ENCODE data around the gene CD24.
"Not testable (repeated sequence)": the region's sequence is repeated elsewhere in the genome, so short reads cannot be mapped to it uniquely, and the experiment has no call there.

CD24 gene
- total RNA-seq: 0 to 1.4 (median 0.07) reads per million in 9 experiments

DNA sequence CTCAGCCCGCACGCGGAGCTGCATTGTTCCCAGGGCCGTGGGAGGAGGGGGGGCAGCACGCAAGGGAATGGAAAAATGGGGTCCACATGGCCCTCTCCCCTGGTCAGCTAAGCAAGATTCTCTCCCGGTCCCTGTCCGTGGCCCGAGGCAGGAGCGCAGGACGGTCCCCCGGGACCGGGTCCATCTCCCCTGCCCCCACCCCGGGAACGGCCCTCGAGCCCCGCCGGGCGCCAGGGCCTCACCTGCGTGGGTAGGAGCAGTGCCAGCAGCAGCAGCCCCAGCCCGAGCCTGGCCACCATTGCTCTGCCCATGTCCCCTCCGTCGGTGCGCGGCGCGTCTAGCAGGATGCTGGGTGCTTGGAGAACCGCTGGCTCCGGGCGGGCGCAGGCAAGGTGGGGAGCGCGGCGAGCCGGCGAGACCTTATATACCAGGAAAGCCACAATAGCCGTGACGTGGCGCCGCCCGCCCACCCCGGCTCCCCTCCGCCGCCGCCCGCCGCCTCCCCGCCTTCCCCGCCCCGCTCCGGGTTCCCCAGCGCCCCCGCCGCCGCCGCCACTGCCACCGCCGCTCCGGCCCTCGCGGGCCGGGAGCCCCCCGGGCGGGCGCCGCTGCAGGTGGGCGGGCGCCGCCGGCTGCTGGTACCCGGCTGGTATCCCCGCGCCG lies at the start of gene CD24:
CD24 (minus strand) TSS at position 394 of the 663 bp plus-strand sequence; CDS start at position 311, 83 bp downstream.
- Mint-ChIP-seq H3K27me3 (peaks cover 57 to 68% of the 10 kb centered on the region in 2 donors), H3K4me1 (ENCODE audit: low read depth in 2 of 2) (peaks cover 12 to 16% of the 10 kb centered on the region in 2 donors), H3K27ac (no peak within 1 kb of the TSS), H3K9me3 (no peaks in the 10 kb centered on the region), H3K36me3 (ENCODE audit: insufficient read depth) (peaks cover 4% of the 10 kb centered on the region), H3K4me3 (peak within 1 kb of the TSS; percentile 64 to 77)
- DNase-seq (no peak), ATAC-seq (replicated peaks) (peak; percentile 31)

DNA sequence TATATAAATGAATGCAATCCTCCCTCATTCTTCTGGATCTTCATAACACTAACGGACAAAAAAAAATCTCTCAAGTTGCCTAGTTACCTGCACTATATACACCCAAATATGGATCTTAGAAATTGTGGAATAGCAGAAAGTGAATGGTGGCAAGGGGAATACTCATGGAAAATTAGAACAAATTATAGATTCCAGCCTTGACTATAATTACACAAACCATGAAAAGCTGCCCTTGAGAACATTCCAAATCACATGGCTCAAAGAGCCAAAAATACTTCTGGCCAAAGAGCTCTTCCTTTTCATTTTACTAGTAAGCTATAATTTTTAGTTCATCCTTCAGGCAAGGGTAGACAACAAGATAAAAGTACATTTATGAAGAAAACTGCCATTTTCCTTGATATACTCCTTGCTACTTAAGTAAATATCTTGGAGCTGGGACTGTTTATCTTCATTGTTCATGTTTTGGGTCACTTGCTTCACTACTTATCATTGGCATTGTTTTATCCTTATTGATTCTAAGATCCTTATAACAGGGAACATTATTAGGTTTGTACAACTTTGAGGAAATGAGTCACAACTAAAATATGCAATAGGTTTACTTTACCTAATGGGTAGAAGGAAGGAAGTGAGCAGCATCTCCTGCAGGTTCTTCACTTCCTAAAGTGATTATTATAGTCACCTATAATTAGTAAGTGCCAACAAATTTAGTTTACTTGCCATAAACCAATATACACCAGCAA lies 47.1 kb upstream of the CD24 start:
- Mint-ChIP-seq H3K36me3 (ENCODE audit: insufficient read depth) (peaks cover 2% of the 10 kb centered on the region), H3K9me3 (no peaks in the 10 kb centered on the region), H3K27me3 (no peaks in the 10 kb centered on the region), H3K27ac (no peak overlapping the region), H3K4me3 (no peak overlapping the region), H3K4me1 (ENCODE audit: low read depth in 2 of 2) (no peaks in the 10 kb centered on the region)
- no peak for DNase-seq
- no peak for ATAC-seq (replicated peaks)

DNA sequence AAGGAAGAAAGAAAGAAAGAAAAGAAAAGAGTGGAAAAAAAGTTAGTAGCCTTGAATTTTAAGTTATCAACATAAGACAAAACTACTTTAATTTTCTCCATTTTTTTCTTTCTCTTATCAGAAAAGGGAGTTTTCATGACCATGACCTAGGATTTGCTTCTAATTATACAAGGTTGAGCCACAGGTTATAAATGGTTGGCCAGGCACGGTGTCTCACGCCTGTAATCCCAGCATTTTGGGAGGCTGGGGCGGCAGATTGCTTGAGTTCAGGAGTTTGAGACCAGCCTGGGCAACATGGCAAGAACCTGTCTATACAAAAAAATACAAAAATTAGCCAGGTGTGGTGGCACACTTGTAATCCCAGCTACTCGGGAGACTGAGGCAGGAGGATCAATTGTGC lies 45.7 kb upstream of the CD24 start:
- no peak overlapping the region for H3K27ac Mint-ChIP-seq
- H3K4me1 Mint-ChIP-seq (ENCODE audit: low read depth in 2 of 2): no peaks in the 10 kb centered on the region
- DNase-seq (no peak), ATAC-seq (replicated peaks) (no peak)
- no peaks in the 10 kb centered on the region for H3K9me3 Mint-ChIP-seq
- H3K36me3 Mint-ChIP-seq (ENCODE audit: insufficient read depth): peaks cover 2% of the 10 kb centered on the region
- H3K4me3 Mint-ChIP-seq: no peak overlapping the region
- no peaks in the 10 kb centered on the region for H3K27me3 Mint-ChIP-seq

DNA sequence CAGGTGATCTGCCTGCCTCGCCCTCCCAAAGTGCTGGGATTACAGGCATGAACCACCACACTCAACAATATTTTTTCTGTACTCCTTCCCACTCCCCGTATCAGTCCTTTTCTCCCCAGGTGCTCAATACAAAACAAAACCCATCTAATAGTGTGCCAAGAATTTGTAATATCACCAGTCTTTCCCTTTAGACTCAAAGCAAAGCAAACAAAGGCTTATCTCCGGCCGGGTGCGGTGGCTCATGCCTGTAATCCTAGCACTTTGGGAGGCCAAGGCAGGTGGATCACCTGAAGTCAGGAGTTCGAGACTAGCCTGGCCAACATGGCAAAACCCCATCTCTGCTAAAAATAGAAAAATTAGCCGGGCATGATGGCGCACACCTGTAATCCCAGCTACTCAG lies 45.1 kb upstream of the CD24 start:
- not testable (repeated sequence) for ATAC-seq (replicated peaks); H3K36me3 Mint-ChIP-seq (ENCODE audit: insufficient read depth); H3K9me3 Mint-ChIP-seq; H3K4me1 Mint-ChIP-seq (ENCODE audit: low read depth in 2 of 2); H3K27ac Mint-ChIP-seq; H3K4me3 Mint-ChIP-seq; DNase-seq; H3K27me3 Mint-ChIP-seq

GRCh38 chr6:107019047-107019446 lies 44.5 kb upstream of the CD24 start:
- Mint-ChIP-seq H3K9me3 (no peaks in the 10 kb centered on the region), H3K36me3 (ENCODE audit: insufficient read depth) (peaks cover 2% of the 10 kb centered on the region), H3K27ac (no peak overlapping the region), H3K4me1 (ENCODE audit: low read depth in 2 of 2) (no peaks in the 10 kb centered on the region), H3K27me3 (peaks cover 4 to 8% of the 10 kb centered on the region in 2 donors), H3K4me3 (no peak overlapping the region)
- no peak for DNase-seq
- no peak for ATAC-seq (replicated peaks)

DNA sequence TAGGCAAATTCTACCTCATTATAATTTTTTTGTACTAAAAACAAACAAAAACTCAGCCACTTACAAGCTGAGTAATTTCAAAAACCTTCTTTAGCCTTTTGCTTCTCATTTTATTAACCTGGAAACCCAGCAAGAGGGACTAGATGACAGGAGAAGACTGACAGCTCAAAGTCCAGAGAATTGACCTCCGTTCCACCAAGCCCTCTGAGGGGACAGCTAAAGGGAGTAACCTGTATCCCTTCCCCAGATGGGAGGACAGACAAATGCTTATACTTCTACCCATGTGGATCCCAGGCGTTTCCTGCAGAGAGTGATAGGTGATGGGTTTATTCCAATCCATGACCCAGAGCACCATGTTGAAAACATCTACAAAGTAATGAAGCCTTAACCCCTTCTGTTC lies 35.0 kb upstream of the CD24 start:
- no peaks in the 10 kb centered on the region for H3K4me1 Mint-ChIP-seq (ENCODE audit: low read depth in 2 of 2)
- ATAC-seq (replicated peaks): no peak
- H3K36me3 Mint-ChIP-seq (ENCODE audit: insufficient read depth): no peaks in the 10 kb centered on the region
- H3K27ac Mint-ChIP-seq: no peak overlapping the region
- peaks cover 13 to 42% of the 10 kb centered on the region in 2 donors for H3K27me3 Mint-ChIP-seq
- H3K9me3 Mint-ChIP-seq: no peaks in the 10 kb centered on the region
- H3K4me3 Mint-ChIP-seq: no peak overlapping the region
- no peak for DNase-seq

DNA sequence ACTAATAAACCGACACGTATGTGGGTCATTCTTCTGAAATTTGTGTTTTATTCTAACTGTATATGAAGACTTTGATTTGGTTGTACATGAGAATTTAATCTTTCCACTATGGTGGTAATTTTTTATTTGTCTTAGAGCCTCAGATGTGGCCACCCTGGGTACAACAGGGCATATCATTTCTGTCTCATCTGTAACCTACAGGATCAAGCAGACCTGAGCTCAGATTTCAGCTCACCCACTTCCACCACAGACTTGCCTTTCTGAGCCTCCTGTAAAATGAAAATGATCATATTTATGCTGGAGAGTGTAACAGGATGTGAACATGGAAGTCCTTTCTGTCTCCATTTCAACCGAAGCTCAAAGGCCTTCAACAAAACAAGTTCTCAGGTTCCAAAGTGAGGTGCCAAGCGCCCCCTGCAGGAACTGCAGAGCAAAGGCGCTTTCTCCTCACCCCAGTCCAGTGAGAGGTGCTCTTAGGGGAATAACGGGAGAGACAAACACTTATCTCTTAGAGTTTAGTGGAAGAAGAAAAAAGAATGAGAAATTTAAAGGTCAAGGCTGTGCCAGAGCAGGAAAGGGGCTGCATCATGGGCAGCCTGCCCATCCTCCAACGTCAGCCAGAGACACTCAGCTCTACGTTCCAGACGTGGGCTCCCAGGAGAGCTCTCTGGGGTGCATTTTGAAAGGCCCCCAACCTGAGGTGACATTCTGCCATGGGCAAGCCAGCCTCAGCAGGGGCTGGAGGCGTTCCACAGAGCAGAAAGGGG lies 23.0 kb upstream of the CD24 start:
- Mint-ChIP-seq H3K27ac (no peak overlapping the region), H3K27me3 (peaks cover 0 to 24% of the 10 kb centered on the region in 2 donors), H3K9me3 (no peaks in the 10 kb centered on the region), H3K36me3 (ENCODE audit: insufficient read depth) (no peaks in the 10 kb centered on the region), H3K4me3 (no peak overlapping the region), H3K4me1 (ENCODE audit: low read depth in 2 of 2) (peaks cover 3 to 6% of the 10 kb centered on the region in 2 donors)
- peak; percentile 36 for ATAC-seq (replicated peaks)
- DNase-seq: peak; percentile 15 to 40 (median 34)

DNA sequence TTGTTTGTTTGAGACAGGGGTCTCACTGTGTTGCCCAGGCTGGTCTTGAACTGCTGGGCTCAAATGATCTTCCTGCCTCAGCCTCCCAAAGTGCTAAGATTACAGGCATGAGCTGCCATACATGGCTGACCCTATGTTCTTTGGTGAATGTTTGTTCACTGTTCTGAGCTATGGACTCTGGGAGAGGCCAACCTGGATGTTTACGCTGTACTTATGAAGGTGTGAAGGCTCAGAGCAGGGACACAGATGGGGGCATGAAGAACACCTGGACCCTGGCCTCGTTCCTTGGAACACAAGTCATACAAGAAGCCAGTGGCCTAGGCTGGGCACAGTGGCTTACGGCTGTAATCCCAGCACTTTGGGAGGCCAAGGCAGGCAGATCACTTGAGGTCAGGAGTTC lies 21.1 kb upstream of the CD24 start:
- ATAC-seq (replicated peaks) (no peak), DNase-seq (no peak)
- H3K27me3 Mint-ChIP-seq: peaks cover 0 to 24% of the 10 kb centered on the region in 2 donors
- H3K27ac Mint-ChIP-seq: no peak overlapping the region
- H3K4me3 Mint-ChIP-seq: no peak overlapping the region
- peaks cover 3 to 6% of the 10 kb centered on the region in 2 donors for H3K4me1 Mint-ChIP-seq (ENCODE audit: low read depth in 2 of 2)
- no peaks in the 10 kb centered on the region for H3K36me3 Mint-ChIP-seq (ENCODE audit: insufficient read depth)
- no peaks in the 10 kb centered on the region for H3K9me3 Mint-ChIP-seq

- not testable (repeated sequence) for H3K36me3 Mint-ChIP-seq (ENCODE audit: insufficient read depth); ATAC-seq (replicated peaks); H3K4me1 Mint-ChIP-seq (ENCODE audit: low read depth in 2 of 2); H3K27me3 Mint-ChIP-seq; H3K9me3 Mint-ChIP-seq; DNase-seq; H3K4me3 Mint-ChIP-seq; H3K27ac Mint-ChIP-seq
Measured at GRCh38 chr6:106989737-106990136, 15.2 kb upstream of the CD24 start.

DNA sequence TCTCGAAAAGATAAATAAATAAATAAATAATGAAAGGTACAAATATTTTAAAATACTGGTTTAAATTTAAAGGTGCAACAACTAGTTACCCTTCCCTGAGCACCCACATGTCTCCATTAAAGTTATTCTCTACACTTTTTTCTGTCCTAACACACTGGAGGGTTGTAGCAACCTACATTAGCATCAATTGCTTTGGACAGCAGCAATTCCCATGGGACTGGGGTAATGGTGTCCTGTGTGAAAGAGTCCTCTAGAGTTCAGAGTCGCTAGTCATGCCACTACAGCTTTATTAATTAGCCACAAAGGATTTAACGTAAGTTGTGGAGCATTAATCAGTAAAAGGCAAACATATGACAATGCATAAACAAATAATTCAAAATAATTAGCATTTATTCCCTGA lies 14.1 kb upstream of the CD24 start:
- H3K4me3 Mint-ChIP-seq: no peak overlapping the region
- H3K36me3 Mint-ChIP-seq (ENCODE audit: insufficient read depth): peaks cover 3% of the 10 kb centered on the region
- no peak overlapping the region for H3K27ac Mint-ChIP-seq
- ATAC-seq (replicated peaks) (no peak), DNase-seq (no peak)
- no peaks in the 10 kb centered on the region for H3K4me1 Mint-ChIP-seq (ENCODE audit: low read depth in 2 of 2)
- H3K27me3 Mint-ChIP-seq: peaks cover 6 to 15% of the 10 kb centered on the region in 2 donors
- H3K9me3 Mint-ChIP-seq: no peaks in the 10 kb centered on the region

DNA sequence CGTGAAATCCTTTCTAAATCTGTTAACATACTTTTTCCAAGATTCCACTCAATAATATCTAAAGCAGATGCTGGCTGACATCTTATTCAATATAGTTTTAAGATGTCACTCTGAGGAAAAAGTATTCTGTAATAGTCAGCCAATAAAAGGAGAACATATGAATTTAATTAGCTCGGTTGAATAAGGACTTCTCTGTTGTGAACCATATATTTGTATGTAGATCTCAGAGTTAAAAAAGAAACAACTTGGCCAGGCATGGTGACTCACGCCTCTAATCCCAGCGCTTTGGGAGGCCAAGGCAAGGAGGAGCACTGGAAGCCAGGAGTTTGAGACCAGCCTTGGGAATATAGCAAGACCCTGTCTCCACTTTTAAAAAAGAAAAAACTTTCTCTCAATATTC lies 7.4 kb upstream of the CD24 start:
- H3K27me3 Mint-ChIP-seq: peaks cover 37 to 56% of the 10 kb centered on the region in 2 donors
- DNase-seq: no peak
- ATAC-seq (replicated peaks): no peak

DNA sequence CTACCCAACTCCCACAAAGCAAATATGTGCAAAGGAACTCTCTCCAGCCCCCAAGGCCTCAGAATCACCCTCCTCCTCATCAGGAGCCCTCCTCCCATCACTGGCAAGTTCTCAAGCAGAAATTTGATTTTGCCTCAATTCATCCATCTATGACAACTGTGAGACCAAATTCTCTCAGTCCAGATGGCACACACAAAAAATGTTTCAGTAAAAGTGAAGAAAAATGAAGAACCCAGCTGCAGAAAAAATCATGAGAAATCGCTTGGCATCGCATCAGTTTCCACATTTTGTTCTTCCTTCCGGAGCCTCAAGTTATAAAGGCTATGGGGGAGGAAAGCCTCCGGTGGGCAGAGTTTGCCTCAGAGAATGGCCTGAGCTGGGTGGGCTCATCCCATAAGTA lies 6.4 kb upstream of the CD24 start:
- Mint-ChIP-seq H3K4me1 (ENCODE audit: low read depth in 2 of 2) (peaks cover 3 to 5% of the 10 kb centered on the region in 2 donors), H3K36me3 (ENCODE audit: insufficient read depth) (peaks cover 4% of the 10 kb centered on the region), H3K27ac (no peak overlapping the region), H3K9me3 (no peaks in the 10 kb centered on the region), H3K4me3 (no peak overlapping the region), H3K27me3 (peaks cover 42 to 66% of the 10 kb centered on the region in 2 donors)
- DNase-seq: no peak
- no peak for ATAC-seq (replicated peaks)

More for the DNA sequence above, 7.4 kb upstream of the CD24 start:
- Mint-ChIP-seq H3K27ac (no peak overlapping the region), H3K4me1 (ENCODE audit: low read depth in 2 of 2) (peaks cover 3 to 5% of the 10 kb centered on the region in 2 donors), H3K4me3 (no peak overlapping the region), H3K36me3 (ENCODE audit: insufficient read depth) (peaks cover 4% of the 10 kb centered on the region), H3K9me3 (no peaks in the 10 kb centered on the region)

DNA sequence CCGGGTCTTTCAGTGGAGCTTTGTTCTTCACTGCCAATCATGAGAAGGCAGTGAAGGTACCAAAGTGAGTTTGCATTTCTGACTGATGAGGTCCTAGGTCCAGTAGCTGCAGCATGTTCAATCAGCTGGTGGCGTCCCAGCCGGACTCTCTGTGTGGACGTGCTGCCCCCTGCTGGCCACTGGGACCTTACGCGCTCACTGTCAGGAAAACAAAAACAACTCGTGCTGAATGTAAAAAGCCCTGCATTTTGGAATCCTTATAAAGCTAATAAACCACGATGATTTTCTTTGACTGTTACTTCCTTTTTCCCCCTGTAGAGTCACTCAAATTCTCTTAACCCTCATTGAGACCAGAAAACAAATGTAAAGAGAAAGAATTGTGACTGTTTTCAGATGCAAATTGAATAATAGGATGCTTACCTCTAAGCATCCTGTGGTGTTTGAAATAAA lies 4.9 kb upstream of the CD24 start:
- Mint-ChIP-seq H3K27me3 (peaks cover 46 to 69% of the 10 kb centered on the region in 2 donors), H3K36me3 (ENCODE audit: insufficient read depth) (peaks cover 4% of the 10 kb centered on the region), H3K4me3 (no peak overlapping the region), H3K27ac (no peak overlapping the region), H3K4me1 (ENCODE audit: low read depth in 2 of 2) (peaks cover 5% of the 10 kb centered on the region in 2 donors), H3K9me3 (no peaks in the 10 kb centered on the region)
- DNase-seq (peak; percentile 71 to 75 (median 72)), ATAC-seq (replicated peaks) (peak; percentile 76)
